HepG2 (cell line): ENCODE measurements around the gene KDM1B.

ENCODE experiments used
- MAFG ChIP-seq: sonication (generic); formaldehyde crosslinking; IDR thresholded peaks from 2 replicates; pipeline ENCODE4 v1.5.1; 2020; ENCODE audit warnings: mild to moderate bottlenecking, missing genetic modification reagents
- NFRKB ChIP-seq: fragments of 450-650 bp; IDR thresholded peaks from 2 replicates; pipeline ENCODE4 v1.6.1; 2017
- TAF1 ChIP-seq: sonication (generic); formaldehyde crosslinking; IDR thresholded peaks from 2 replicates; pipeline ENCODE4 v1.4.0; 2020; ENCODE audit warnings: missing genetic modification reagents
- ZNF263 ChIP-seq: sonication (generic); formaldehyde crosslinking; IDR thresholded peaks from 2 replicates; pipeline ENCODE4 v1.4.0; 2020; ENCODE audit warnings: missing genetic modification reagents

DNA sequence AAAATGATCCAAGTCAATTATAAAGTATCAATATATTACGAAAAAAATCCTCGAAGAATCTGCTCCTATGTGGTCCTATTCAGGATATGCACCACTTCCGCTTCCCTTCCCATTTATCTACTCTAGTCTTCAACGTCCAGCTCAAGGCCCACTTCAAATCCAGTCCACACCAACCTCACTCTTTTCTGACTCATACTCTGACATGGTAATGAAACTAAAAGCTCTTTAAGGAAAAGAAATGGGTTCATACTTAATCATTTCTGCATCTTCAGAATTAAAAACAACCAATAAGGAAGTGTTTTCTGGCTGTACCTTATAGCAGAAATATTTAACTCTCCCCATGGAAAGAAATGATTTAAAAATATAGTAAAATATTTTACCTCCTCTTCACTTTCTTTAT, 94.0 kb downstream of the KDM1B start:
- TF ChIP-seq TAF1 (CRISPR knock-in tag) (no peak), NFRKB (no peak), MAFG (CRISPR knock-in tag) (no peak), ZNF263 (CRISPR knock-in tag) (no peak)
